Gastrocnemius medialis (tissue), 4 donors: ENCODE results near the gene MOSPD3. TPM values are rescaled to one million over a fixed set of nuclear protein-coding genes. Genes with fewer than 3 reads are reported as not detected.
"Not testable (repeated sequence)": the region's sequence is repeated elsewhere in the genome, so short reads cannot be mapped to it uniquely, and the experiment has no call there.

ENCODE experiments used
- ATAC-seq, 2 donors: fragments of 150-250 bp; one replicate each; pipeline ENCODE4 v1.9.1; 2016
- DNase-seq, 2 donors: peaks; one replicate each; pipeline ENCODE4 v3.0.0-alpha.2; 2019
- H3K27ac ChIP-seq, 4 donors: fragments of 200-600 bp; sonication (generic); 1 replicate in 1 of 4; 2 replicates in 3 of 4; pipeline ENCODE4 v1.5.1; 2016 to 2018; ENCODE audit warnings: mild to moderate bottlenecking in 2 of 4, moderate library complexity in 1 of 4
- H3K27me3 ChIP-seq, 3 donors: fragments of 200-600 bp; sonication (generic) in 2 of 3; 1 replicate in 1 of 3; 2 replicates in 2 of 3; pipeline versions ENCODE4 v1.5.1 to v1.6.0; 2016 to 2019; ENCODE audit warnings: mild to moderate bottlenecking in 1 of 3, moderate library complexity in 1 of 3
- H3K36me3 ChIP-seq, 2 donors: fragments of 200-600 bp; sonication (generic) in 1 of 2; one replicate each; pipeline ENCODE4 v1.5.1; 2017 to 2018
- H3K4me1 ChIP-seq, 2 donors: fragments of 200-600 bp; sonication (generic) in 1 of 2; one replicate each; pipeline ENCODE4 v1.5.1; 2016 to 2017; ENCODE audit warnings: mild to moderate bottlenecking in 2 of 2
- H3K4me3 ChIP-seq, 4 donors: fragments of 200-600 bp; sonication (generic) in 3 of 4; 1 replicate in 1 of 4; 2 replicates in 3 of 4; pipeline ENCODE4 v1.5.1; 2016 to 2019; ENCODE audit warnings: mild to moderate bottlenecking in 2 of 4
- H3K9me3 ChIP-seq, 3 donors: fragments of 200-600 bp; sonication (generic) in 2 of 3; 1 replicate in 1 of 3; 2 replicates in 2 of 3; pipeline ENCODE4 v1.5.1; 2016 to 2019
- POLR2A ChIP-seq, 2 donors: fragments of 450-650 bp; IDR thresholded peaks; one replicate each; pipeline ENCODE4 v1.6.1; 2017; ENCODE audit warnings: antibody characterized with exemption in 2 of 2, mild to moderate bottlenecking in 2 of 2, moderate library complexity in 2 of 2
- in situ Hi-C, 4 donors: fragments of 200-750 bp; cut with MboI; loops; one replicate each; pipeline versions ENCODE4 v1.15.0 to v1.8.0; 2017; ENCODE audit warnings: low sequenced_read_pairs in 4 of 4
- intact Hi-C: fragments of 100-400 bp; cut with DNase I; formaldehyde crosslinking; loops from one replicate; pipeline ENCODE4 v1.15.1; 2023; ENCODE audit warnings: low total_unique reads
- total RNA-seq, 4 donors: library from RNA; depleted of rRNA; stranded (reverse); fragments of >200 nt; gene quantifications; one replicate each; pipeline versions ENCODE4 v1.1.0 to v1.2.3, GENCODE V29; 2016
- TF ChIP-seq, protein P1 (sequence below), 5 experiments: fragments of 450-650 bp in 3 of 5; fragments of 200-600 bp in 2 of 5; sonication (generic) in 2 of 5; IDR thresholded peaks in 4 of 5; conservative IDR thresholded peaks in 1 of 5; 1 replicate in 4 of 5; 2 replicates in 1 of 5; pipeline ENCODE4 v1.5.1; 2016 to 2019; ENCODE audit warnings: antibody characterized with exemption in 5 of 5, mild to moderate bottlenecking in 3 of 5, moderate library complexity in 3 of 5

MOSPD3 gene, protein sequence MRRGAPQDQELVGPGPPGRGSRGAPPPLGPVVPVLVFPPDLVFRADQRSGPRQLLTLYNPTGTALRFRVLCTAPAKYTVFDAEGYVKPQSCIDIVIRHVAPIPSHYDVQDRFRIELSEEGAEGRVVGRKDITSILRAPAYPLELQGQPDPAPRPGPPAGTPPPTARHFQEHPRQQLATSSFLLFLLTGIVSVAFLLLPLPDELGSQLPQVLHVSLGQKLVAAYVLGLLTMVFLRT
- 1 to 10 TPM; 3.5 to 9.1 (median 4.6) TPM for total RNA-seq

- TF ChIP-seq, protein P1, sequence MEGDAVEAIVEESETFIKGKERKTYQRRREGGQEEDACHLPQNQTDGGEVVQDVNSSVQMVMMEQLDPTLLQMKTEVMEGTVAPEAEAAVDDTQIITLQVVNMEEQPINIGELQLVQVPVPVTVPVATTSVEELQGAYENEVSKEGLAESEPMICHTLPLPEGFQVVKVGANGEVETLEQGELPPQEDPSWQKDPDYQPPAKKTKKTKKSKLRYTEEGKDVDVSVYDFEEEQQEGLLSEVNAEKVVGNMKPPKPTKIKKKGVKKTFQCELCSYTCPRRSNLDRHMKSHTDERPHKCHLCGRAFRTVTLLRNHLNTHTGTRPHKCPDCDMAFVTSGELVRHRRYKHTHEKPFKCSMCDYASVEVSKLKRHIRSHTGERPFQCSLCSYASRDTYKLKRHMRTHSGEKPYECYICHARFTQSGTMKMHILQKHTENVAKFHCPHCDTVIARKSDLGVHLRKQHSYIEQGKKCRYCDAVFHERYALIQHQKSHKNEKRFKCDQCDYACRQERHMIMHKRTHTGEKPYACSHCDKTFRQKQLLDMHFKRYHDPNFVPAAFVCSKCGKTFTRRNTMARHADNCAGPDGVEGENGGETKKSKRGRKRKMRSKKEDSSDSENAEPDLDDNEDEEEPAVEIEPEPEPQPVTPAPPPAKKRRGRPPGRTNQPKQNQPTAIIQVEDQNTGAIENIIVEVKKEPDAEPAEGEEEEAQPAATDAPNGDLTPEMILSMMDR (IDR thresholded peaks at IDR 0.05 in 4 of 5, conservative IDR thresholded peaks at IDR 0.05 in 1 of 5), result no peak
- peak; percentile 74 to 75 for TF ChIP-seq POLR2A (IDR thresholded peaks at IDR 0.05)
- Histone ChIP-seq H3K4me1 (peaks cover 0 to 14% of the 10 kb centered on the region in 2 donors), H3K27me3 (no peaks in the 10 kb centered on the region), H3K9me3 (no peaks in the 10 kb centered on the region), H3K27ac (peak within 1 kb of the TSS; percentile 90 to 99 (median 96)), H3K4me3 (peak within 1 kb of the TSS; percentile 69 to 91 (median 76)), H3K36me3 (no peaks in the 10 kb centered on the region)
- peak; percentile 98 to 99 for DNase-seq
- in situ Hi-C loops, result no loop called here
- ATAC-seq, result peak; percentile 99 to 100
- intact Hi-C loops, result loop anchor here (1.0 to 10.0 kb wide), 5 partner anchors 26 to 253 kb away; partner anchors contain the start of genes FBXO24, GIGYF1, GNB2 and LRCH4
Observed at GRCh38 chr7:100611983-100612729, at the start of gene MOSPD3. TSS of gene MOSPD3 (plus strand) at chr7:100612540. CDS start at chr7:100612792, 252 bp downstream.

GRCh38 chr7:100563100-100563564 lies 49.2 kb upstream of the MOSPD3 start:
- Histone ChIP-seq H3K4me1 (no peaks in the 10 kb centered on the region), H3K9me3 (no peaks in the 10 kb centered on the region), H3K4me3 (no peak overlapping the region), H3K27ac (no peak overlapping the region), H3K36me3 (no peaks in the 10 kb centered on the region), H3K27me3 (no peaks in the 10 kb centered on the region)
- intact Hi-C loops (loop anchor here (5.0 kb wide), 1 partner anchor 81 kb away; the partner anchor contains the start of gene NYAP1), in situ Hi-C loops (loop anchor here in 1 of 4 donors (25.0 kb wide), 1 partner anchor 101 kb away; the partner anchor contains the start of gene SPACDR)
- no peak for DNase-seq
- no peak for ATAC-seq
- TF ChIP-seq POLR2A (IDR thresholded peaks at IDR 0.05), result no peak
- TF ChIP-seq, protein P1 (IDR thresholded peaks at IDR 0.05 in 4 of 5, conservative IDR thresholded peaks at IDR 0.05 in 1 of 5), result no peak

DNA sequence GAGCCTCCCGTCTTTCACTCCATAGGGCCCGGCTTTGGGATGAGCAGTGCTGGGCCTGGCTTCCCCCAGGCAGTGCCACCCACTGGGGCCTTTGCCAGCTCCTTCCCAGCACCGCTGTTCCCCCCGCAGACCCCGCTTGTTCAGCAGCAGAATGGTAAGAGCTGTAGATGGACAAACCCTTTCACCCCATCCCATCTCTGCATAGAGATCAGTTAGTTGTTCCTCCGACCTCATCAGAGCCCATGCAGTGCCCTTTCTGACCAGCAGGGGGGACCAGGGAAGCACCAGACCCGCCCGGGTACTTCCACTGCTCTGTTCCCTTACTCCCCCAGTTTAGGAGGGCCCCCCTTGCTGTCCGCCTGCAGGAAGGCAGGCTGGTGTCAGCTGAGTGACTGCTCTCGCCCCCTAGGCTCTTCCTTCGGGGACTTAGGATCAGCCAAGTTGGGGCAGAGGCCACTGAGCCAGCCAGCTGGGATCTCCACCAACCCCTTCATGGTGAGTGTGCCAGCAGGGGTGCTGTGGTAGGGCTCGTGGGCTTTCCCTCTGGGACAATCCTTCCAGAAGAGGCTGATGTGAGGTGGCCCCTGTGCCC lies 48.4 kb upstream of the MOSPD3 start:
- intact Hi-C loops, result loop anchor here (1.0 to 5.0 kb wide), 3 partner anchors 82 to 161 kb away; partner anchors contain the start of gene NYAP1
- Histone ChIP-seq H3K36me3 (no peaks in the 10 kb centered on the region), H3K4me3 (no peak overlapping the region), H3K27me3 (no peaks in the 10 kb centered on the region), H3K9me3 (no peaks in the 10 kb centered on the region), H3K4me1 (no peaks in the 10 kb centered on the region), H3K27ac (no peak overlapping the region)
- in situ Hi-C loops, result loop anchor here in 1 of 4 donors (25.0 kb wide), 1 partner anchor 102 kb away; the partner anchor contains the start of gene SPACDR
- peak in 1 of 2 donors; percentile 59 for DNase-seq
- peak; percentile 33 to 59 for ATAC-seq
- TF ChIP-seq POLR2A (IDR thresholded peaks at IDR 0.05), result no peak
- TF ChIP-seq, protein P1 (IDR thresholded peaks at IDR 0.05 in 4 of 5, conservative IDR thresholded peaks at IDR 0.05 in 1 of 5), result peak; percentile 81 to 94 (median 89)

DNA sequence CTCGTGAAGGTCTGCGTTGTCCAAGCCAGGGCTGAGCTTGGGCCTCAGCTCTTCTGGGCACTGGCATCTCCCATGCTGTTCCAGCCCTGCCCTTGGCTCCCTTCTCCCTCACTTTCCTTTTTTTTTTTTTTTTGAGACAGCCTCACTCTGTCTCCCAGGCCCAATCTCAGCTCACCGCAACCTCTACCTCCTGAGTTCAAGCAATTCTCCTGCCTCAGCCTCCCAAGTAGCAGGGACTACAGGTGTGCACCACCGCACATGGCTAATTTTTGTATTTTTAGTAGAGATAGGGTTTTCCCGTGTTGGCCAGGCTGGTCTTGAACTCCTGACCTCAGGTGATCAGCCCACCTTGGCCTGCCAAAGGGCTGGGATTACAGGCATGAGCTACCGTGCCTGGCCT lies 47.9 kb upstream of the MOSPD3 start:
- H3K36me3 ChIP-seq, result not testable (repeated sequence)

More for the DNA sequence above, 47.9 kb upstream of the MOSPD3 start:
- intact Hi-C loops, result loop anchor here (1.0 to 5.0 kb wide), 3 partner anchors 82 to 161 kb away; partner anchors contain the start of gene NYAP1
- in situ Hi-C loops, result loop anchor here in 1 of 4 donors (25.0 kb wide), 1 partner anchor 102 kb away; the partner anchor contains the start of gene SPACDR
- DNase-seq, H3K4me3 ChIP-seq, H3K27ac ChIP-seq, ATAC-seq, H3K4me1 ChIP-seq, H3K27me3 ChIP-seq, H3K9me3 ChIP-seq: not testable (repeated sequence)
